ENCODE measurements around the gene C1GALT1.
"Not testable (repeated sequence)": the region's sequence is repeated elsewhere in the genome, so short reads cannot be mapped to it uniquely, and the experiment has no call there.

C1GALT1 gene

DNA sequence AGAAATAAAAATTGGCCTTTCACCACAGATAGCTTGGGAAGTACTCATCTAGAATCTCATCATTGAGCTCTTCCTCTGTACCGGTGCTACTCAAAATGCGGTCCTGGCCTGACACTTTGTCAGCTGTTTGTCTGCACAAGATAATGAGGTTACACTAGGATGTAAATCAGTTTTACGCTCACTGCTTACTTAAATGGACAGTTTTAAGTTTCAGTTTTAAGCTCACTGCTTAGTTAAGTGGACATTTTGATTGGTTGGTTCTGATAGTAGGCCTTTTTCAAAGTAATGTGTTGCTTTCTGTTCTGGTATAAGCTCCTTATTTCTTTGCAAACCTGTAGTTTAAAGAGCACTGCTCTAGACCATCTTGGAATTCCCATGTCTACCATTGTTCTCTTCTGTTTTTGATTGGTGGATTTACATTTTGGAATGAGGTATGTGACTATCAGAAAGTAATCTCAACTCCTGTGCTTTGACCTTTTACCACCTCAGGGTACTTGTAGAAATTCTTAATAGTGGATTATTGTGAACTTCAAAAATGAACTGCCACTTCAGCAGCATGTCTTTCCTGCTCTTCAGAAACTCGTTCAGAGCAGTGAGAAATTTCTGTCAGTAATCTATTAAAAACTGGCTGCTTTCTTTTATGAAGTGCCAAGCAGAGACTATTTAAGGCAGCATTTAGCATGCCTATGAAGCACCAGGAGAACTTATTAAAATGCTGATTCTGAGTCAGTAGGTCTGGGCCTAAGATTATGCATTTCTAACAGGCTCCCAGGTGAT lies 55.0 kb downstream of the C1GALT1 start:
- no peak for DNase-seq (ENCODE audit: low spot score)

DNA sequence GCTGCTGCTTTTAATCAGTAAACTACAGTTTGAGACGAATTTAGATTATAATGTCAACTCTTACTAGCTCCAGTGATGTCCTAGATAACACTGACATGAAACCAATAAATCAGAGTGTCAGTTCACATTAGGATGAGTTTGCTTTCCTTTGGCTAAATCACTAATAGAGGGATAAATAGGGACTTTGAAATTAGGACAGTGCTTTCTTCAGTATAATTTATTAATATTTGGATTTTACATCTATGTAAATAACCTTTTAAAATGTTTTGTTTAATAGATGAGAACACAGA lies 55.6 kb downstream of the C1GALT1 start:
- no peak for DNase-seq (ENCODE audit: low spot score)

DNA sequence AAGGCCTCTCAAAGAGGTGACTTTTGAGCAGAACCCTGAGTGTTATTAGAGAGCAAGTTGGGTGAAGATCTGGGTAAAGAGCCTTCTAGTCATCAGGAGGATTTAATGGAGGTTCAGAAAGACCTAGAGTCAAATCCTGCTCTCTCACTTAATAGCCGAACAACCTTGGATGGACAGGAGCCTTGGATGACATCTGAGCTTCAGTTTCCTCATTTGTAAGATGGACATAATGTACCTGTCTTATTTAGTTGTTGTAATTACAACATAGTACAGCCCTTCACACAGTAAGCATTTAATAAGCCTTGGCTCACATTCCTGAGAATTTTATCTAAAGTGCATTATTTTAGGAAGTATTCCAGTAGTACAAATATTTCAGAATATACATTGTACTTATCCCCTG lies 57.0 kb downstream of the C1GALT1 start:
- no peak for DNase-seq (ENCODE audit: low spot score)

DNA sequence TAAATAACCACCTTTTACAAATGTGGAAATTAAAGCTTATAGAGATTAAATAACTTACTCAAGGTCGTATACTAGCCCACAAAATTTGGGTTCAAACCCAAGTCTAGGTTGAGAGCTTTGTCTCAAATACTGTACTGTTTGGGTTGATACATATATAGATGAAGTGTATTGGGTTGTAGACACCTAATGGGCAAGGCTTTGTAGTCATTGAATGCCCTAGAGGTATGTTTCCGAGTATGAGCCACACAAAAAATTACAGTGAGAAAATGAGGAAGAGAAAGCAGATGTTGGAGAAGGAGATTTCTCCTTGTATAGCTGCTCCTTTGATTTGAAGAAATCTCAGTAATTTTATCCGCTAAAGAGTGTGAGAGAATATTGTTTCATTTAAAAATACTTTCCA lies 60.6 kb downstream of the C1GALT1 start:
- DNase-seq (ENCODE audit: low spot score), result no peak

DNA sequence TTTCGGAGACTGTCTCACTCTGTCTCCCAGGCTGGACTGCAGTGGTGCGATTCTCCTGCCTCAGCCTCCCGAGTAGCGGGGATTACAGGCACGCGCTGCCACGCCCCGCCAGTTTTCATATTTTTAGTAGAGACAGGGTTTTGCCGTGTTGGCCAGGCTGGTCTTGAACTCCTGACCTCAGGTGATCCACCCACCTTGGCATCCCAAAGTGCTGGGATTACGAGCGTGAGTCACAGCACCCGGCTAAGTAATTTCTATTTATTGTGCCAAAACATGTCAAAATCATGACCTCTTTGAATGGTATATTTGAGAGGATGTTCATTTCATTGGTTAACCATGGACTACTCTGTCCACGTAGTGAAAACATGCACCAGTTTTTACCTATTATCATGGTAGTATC lies 62.9 kb downstream of the C1GALT1 start:
- DNase-seq (ENCODE audit: low spot score), result not testable (repeated sequence)

DNA sequence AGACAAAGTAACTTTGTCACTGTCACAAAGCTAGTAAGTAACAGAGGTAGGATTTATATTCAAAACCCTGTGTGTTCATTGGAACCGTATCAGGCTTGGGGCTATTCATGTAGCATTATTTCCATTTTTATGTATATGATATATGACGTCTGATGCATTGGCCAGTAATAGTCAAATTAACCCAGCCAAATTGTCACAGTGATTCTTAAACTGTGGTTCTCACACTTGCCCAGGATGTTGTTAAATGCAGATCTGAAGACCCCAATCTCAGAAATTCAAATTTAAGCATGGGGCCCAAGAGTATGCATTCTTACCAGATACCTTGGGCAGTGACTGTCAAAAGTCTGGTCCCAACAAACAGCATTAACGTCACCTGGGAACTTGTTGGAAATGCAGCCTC lies 63.9 kb downstream of the C1GALT1 start:
- DNase-seq (ENCODE audit: low spot score), result no peak

DNA sequence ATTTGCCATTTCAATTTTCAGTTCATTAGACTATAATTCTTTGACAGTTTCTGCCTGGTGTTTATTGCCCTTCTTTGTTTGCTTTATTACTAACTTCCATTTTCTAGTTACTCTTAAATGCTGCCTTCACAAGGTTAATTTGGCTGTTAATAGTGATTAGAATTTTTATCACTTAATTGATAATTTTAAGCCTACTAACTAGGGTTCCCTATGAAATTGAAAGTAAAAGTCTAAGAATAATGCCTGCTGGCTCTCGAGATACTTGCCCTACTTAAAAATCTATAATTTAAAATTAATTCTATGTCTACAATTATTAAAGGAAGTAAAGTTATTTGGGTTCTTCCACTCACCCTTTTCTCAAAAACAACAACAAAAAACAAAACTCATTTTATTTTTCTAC lies 65.3 kb downstream of the C1GALT1 start:
- no peak for DNase-seq (ENCODE audit: low spot score)

DNA sequence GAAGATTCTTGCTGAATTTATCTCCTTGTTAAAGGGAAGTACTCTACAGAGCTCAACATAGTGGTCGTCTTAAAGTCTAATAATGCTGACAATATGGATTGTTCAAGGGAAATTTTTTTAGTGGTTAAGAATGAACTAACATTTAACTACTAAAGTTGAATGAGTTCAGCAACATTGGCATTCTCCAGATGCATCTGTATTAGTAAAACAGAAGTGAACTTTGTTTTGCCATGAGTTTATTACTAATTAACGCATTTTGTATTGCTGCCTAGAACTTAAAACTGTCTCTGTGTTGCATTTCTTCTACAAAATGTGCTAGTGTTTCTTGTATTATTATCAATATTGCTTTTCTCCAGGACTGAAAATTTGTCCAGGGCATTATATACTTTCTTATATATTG lies 67.5 kb downstream of the C1GALT1 start:
- no peak for DNase-seq (ENCODE audit: low spot score)

DNA sequence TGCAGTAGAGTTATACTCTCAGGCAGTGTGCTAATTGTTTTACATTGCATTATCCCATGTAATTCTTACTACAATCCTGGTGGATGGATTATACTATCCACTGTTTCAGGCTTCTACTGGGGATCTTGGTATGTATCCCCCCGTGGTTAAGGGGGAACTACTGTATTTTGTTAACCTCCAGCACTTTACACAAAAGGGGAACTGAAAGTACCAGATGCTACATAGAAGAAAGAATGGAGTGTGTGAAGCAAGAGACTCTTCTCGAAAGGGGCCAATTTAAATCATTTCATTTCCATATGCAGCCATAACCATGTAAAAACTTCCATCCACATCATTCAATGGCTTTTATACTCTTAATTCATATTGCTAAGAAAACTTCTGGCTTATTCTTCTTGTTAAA lies 69.4 kb downstream of the C1GALT1 start:
- DNase-seq (ENCODE audit: low spot score), result peak; percentile 32

DNA sequence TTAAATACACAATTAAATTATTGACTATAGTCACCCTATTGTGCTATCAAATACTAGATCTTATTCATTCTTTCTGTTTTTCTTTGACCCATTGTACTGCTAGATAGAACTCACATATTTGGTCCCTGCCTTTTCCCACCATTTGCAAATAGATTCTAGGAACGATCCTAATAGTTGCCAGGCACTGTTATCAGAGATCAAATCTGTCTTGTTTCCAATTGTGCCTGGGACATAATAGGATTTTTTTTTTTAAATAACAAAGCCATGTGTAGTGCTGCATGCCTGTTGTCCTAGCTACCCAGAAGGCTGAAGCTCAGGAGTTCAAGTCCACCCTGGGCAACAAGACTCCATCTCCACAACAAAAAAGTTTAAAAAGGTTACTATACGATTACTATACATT lies 72.0 kb downstream of the C1GALT1 start:
- no peak for DNase-seq (ENCODE audit: low spot score)

DNA sequence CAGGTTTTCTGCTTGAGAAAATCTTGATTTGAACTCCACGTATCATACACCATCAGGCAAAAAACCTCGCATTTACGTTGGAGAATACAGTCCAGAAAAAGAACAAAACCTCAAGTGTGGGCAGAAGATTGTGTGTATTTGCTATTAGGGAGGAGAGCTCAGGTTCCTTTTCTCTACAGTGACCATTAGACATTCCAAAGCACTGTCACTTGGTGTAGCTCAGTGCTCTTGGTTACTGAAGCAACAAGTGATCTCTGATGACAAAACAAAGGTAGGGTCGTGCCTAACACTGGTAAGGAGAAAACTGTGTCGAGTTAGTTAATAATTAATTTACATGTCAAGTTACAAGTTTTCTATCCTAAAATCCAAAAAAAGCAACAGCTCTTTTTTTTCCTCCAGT lies 72.6 kb downstream of the C1GALT1 start:
- DNase-seq (ENCODE audit: low spot score), result no peak

DNA sequence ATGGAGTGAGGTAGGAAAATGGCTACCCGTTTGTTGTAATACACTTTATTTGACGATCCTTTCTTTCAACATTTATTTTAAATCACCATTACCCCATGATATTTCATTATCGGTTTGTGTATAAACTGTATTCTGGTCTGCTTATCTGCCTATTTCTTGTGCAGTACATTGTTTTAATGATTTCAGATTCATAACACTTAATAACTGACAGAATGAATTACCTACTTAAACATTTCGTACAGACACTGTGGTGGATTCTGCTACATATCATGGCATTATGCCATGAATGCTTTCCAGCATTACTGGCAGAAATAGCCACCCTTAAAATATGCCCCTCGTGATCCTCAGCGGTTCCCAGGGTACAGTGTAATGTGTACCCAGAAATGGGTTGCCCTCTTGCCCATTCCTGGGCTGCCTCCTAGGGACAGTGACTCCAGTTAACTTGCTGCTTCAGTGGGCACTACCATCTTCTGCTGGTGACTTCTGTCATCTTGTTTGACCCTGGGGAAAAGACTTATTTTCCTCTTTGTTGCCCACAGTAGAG lies 74.5 kb downstream of the C1GALT1 start:
- DNase-seq (ENCODE audit: low spot score), result no peak

DNA sequence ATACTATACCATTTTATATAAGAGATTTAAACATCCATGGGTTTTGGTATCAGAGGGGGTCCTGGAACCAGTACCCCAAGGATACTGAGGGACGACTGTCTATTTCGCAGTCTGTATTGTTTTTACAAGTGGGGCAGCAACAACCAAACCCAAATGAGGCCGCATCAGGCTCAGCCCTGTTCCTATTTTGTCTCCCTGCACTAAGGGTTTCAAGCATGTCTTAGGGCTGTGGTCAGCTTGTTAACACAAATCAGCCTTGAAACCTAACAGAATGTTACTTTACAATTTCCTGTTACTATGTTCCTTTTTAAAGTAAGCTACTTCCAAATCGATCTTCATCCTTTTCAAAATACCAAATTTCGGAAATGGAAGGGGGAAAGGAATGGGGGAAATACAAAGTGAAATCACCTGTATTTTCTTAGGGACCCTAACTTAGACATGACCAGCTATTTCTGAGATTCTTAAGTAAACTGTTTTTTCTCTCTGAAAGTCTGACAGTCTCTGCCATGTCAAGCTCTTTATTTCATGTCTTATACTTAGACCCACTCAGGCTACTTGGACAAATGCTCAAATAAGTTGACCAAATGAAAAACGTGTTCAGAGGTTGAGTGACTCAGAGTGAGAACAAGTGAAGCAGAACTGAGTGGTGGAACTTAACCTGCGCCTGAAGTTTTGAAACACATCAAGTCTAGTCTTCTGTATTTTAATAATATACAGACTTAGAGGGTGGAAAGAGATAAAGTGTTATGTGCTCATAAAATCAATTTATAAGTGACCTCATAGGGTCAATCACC lies 75.8 kb downstream of the C1GALT1 start:
- DNase-seq (ENCODE audit: low spot score), result peak; percentile 35

DNA sequence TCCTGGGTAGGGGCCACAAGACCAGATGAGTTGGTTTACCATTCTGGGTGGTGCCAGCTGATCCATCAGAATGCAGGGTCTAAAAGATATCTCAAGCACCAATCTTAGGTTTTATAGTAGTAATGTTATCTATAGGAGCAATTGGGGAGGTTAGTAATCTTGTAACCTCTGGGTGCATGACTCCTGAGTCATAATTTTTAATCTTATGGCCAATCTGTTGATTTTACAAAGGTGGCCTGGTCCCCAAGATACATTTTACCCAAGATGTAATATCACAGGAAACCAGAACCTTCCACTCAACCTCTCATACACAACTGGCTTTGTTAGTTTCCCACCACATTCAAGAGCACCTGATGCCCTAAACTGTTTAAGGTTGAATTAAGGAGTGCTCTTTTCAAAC lies 79.5 kb downstream of the C1GALT1 start:
- DNase-seq (ENCODE audit: low spot score), result no peak

DNA sequence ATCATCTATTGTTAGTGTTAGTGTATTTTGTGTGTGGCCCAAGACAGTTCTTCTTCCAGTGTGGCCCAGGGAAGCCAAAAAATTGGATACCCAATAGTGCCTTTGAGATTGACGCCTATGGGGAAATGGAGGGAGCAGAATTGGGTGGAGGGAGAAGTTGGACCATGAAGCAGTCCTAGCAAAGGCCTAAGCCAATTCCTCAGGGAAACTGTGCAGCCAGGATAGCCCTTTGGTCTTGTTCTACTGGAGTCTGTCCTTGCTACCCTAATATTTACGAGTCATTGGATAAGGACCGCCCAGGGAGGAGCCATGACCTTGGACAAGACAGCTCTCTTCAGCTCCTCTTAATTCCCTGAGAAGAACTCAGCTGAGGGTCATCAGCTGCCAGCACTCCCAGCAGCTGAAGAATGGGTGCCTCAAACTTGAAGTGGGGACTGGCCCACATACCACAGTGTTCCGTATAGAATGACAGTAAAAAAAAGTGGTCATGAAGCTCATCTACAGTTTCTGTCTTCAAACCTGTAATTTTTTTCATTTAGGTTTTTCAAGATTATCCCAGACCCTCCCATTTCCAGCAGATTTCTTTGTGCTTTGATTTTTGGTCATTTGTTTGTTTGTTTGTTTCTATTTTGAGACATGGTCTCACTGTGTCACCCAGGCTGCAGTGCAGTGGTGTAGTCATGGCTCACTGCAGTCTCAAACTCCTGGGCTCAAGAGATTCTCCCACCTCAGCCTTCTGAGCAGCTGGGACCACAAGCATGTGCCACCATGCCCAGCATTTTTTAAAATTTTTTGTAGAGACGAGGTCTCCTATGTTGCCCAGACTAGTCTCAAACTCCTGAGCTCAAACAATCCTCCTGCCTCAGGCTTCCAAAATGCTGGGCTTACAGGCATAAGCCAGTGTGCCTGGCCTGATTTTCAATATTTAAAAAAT lies 81.2 kb downstream of the C1GALT1 start:
- DNase-seq (ENCODE audit: low spot score), result no peak

DNA sequence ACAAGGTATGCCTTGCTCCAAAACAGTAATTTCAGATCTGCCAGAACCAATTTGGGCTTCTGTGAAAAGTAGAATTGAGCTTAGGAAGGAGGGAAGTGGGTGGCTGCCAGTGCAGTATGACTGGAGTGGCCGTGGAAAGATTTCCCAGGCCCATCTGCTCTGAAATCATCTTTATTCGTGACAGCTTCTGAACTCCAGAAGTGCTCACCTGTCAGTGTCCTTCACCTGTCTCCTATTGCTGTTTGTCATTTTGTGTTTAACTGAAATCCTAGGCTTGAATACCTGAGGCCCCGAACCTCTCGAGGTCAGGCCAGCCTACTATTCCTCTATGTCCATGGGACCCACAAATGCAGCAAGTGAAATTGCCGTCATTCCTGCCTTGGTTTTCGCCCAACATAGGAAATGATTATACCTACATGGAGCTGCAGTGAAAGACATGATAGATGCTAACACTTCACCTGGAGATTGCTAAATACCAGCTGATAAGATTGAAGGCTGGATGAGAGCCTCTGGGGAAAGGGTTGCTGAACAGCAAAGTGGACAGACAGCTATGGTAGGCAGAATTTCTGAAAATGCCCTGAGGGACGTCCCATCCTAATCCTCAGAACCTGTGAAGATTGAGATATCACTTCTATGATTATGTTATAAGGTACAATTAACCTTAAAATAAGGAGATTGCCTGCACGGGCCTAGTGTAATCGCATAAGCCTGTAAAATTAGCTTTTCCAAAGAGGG lies 82.1 kb downstream of the C1GALT1 start:
- no peak for DNase-seq (ENCODE audit: low spot score)

DNA sequence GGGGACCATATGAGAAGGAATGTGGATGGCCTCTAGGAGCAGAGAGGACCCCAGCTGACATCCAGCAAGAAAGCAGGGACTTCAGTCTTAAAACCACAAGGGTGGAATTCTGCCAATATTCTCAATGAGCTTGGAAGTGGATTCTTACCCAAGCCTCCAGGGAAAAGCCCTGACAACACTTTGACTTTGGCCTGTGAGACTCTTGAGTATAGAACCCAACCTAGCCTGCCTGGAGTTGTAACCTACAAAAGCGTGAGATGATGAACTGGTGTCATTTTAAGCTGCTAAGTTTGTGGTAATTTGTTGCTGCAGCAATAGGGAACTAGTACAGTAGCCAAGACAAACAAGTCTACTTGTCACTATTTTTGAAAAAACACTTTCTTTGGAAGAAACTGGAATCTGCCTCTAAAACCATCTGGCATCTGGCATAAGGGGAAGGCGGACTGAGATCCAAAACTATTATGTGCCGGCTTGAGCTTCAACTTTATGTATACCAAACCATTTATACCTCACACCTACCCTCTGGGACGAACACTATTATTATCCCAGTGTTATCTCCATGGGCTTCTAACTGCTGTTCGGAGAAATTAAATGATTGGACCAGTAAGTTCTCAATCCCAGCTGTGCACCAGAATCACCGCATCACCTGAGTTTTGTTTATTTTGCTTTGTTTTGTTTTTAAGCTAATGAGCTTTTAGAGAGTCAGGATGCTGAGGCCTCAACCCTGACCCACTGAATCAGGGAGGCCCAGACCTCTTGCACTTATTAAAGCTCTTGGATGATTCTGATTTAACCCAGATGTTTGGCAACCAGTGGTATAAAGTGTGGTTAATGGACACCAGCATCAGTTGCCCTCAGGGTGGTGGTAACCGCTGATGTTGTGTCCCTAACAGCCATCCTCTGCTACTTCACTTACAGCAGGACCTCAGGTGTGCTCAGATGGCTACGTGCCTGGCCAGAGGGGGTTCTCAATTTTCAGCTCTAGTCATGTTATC lies 83.0 kb downstream of the C1GALT1 start:
- DNase-seq (ENCODE audit: low spot score), result no peak

DNA sequence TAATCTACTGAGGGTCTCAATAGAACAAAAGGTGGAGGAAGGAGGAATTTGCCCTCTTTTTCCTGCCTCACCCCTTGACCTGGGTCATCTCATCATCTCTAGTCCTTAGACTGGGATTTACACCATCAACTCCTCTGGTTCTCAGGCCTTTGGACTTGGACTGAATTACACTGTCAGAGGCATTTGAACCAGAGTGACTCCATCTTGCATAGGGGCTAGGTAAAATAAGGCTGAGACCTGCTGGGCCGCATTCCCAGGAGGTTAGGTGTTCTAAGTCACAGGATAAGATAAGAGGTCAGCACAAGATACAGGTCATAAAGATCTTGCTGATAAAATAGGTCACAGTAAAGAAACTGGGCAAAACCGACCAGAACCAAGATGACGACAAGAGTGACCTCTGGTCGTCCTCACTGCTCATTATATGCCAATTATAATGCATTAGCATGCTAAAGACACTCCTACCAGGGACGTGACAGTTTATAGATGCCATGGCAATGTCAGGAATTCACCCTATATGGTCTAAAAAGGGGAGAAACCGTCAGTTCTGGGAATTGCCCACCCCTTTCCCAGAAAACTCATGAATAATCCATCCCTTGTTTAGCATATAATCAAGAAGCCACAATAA lies 84.0 kb downstream of the C1GALT1 start:
- DNase-seq (ENCODE audit: low spot score), result no peak

DNA sequence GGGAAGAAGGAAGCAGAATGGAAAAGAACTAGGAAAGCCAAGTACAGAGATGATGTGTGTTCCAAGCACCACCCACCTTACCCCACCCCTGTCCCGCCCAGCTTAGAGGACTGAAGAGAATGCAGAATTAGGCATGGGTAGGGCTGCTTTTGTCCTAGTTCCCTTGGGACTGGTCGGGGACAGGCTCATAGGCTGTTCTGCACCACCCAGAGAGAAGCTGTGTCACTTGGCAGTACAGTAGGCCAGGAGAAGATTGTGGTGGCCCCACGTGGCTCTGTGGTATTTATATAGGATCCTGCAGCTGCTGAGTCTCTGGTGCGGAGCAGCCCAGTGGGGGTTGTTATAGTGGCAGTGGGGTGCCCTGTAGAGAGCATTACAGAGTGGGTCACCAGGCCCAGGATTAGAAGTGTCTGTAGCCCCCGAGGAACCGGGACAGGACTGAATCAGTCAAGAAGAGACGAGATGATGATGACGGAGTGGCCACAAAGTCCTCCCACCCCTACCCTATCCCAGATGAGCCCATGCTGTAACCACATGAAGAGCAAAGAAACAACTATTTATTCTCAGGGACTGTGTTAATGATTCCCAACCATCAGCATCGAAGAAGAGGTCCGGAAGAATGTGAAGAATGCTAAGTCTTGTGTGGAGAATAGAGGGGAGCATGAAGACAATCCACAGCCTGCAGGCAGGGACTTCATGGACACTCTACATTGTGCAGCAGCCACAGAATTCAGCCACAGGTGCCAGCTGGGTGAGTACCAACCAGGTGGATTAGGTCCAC lies 88.9 kb downstream of the C1GALT1 start:
- DNase-seq (ENCODE audit: low spot score), result no peak
